Brain microvascular endothelial cell (primary cell): Measurements from ENCODE around the gene COMMD2.
A peak's percentile ranks its signal among the peaks of the same experiment; 100 is the strongest.

ENCODE experiments used
- DNase-seq: peaks from one replicate; pipeline ENCODE4 v3.0.0-alpha.2; 2020
- H3K27ac ChIP-seq: fragments of 250-450 bp; sonication (Bioruptor Pico); 2 replicates; pipeline ENCODE4 v1.5.1; 2020; ENCODE audit warnings: mild to moderate bottlenecking, moderate library complexity
- H3K27me3 ChIP-seq: fragments of 250-450 bp; sonication (Bioruptor Pico); replicated peaks from 2 replicates; pipeline ENCODE4 v1.5.1; 2020; ENCODE audit warnings: mild to moderate bottlenecking
- H3K36me3 ChIP-seq: fragments of 250-450 bp; sonication (Bioruptor Pico); replicated peaks from 2 replicates; pipeline ENCODE4 v1.5.1; 2020; ENCODE audit warnings: mild to moderate bottlenecking
- H3K4me3 ChIP-seq: 2 replicates; pipeline ENCODE4 v1.5.1; 2011; ENCODE audit warnings: low read depth, mild to moderate bottlenecking, control low read depth, low read length, moderate library complexity
- in situ Hi-C: cut with HindIII; loops from 2 replicates; pipeline ENCODE4 v1.10.0; 2017; ENCODE audit warnings: low sequenced_read_pairs, low pct_ligation_motif_present
- TF ChIP-seq, protein P1 (sequence below): IDR thresholded peaks from 2 replicates; pipeline ENCODE4 v1.5.1; 2011; ENCODE audit warnings: low read depth, mild to moderate bottlenecking, moderate library complexity, low read length, control low read depth, inconsistent platforms; ENCODE audit errors: missing control alignments

COMMD2 gene

DNA sequence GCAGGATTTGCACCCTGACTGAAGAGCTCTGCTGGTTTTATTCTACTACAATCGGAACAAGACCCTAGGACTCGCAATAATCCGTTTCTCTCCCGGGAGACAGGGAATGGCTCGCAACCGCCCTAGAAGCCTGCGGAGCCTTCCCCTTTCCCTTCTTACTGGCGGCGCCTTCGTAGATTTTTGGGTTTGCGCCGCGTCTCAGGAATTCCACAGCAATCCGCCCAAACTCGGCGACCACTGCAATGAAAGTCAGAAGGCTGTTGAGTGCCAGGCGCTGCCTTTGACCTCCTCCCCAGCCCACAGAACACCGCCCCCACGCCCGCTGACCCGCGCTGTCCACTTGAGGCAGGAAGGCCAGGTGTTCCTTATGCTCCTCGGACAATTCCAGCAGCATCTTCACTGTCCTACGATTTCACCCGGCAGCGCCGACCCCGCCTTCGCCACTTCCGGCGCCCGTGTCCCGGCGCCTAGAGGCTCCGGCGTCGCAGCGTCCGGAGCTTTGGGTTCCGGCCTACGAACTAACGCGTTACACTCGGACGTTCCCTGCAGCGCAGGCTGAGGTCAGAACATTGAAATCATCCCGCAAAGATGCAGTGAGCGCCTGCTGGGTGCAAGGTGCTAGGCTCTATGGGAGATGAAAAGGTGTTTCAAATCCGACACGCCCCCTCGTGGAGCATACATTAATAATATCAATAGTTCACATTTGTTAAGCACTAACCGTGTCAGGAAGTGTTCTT is at the start of gene COMMD2:
Gene COMMD2 (minus strand): TSS at position 439 of the 737 bp plus-strand sequence. CDS start 45 bp downstream, at position 394.
- in situ Hi-C loops, result no loop called here
- peak within 1 kb of the TSS; percentile 22 for H3K27ac ChIP-seq
- TF ChIP-seq, protein P1, sequence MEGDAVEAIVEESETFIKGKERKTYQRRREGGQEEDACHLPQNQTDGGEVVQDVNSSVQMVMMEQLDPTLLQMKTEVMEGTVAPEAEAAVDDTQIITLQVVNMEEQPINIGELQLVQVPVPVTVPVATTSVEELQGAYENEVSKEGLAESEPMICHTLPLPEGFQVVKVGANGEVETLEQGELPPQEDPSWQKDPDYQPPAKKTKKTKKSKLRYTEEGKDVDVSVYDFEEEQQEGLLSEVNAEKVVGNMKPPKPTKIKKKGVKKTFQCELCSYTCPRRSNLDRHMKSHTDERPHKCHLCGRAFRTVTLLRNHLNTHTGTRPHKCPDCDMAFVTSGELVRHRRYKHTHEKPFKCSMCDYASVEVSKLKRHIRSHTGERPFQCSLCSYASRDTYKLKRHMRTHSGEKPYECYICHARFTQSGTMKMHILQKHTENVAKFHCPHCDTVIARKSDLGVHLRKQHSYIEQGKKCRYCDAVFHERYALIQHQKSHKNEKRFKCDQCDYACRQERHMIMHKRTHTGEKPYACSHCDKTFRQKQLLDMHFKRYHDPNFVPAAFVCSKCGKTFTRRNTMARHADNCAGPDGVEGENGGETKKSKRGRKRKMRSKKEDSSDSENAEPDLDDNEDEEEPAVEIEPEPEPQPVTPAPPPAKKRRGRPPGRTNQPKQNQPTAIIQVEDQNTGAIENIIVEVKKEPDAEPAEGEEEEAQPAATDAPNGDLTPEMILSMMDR, result peak; percentile 37

DNA sequence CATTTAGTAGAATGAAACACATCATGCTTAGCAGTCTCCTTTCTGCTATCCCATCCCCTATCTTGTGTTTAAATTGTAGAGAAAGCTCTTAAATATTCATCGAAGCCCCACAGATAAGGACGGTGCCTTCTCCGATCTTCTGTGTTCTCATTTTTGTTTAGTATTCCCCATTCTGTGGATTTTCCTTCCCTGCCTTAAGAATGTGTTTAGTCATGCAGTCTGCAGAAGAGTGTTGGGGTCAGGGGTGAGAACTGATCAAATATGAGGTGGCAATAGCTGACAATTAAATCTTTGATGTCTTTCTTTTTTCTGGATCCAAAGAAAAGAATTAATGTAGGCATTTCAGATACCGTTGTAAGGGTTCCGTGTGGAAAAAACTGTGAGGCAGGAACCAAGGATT is 49.4 kb upstream of the COMMD2 start:
- TF ChIP-seq, protein P1, result no peak
- in situ Hi-C loops, result no loop called here
- Histone ChIP-seq H3K36me3 (no peaks in the 10 kb centered on the region), H3K4me3 (no peak overlapping the region), H3K27me3 (no peaks in the 10 kb centered on the region), H3K27ac (no peak overlapping the region)
- no peak for DNase-seq

More for the DNA sequence above, at the start of gene COMMD2:
- Histone ChIP-seq H3K36me3 (peaks cover 8% of the 10 kb centered on the region), H3K27me3 (no peaks in the 10 kb centered on the region), H3K4me3 (peak within 1 kb of the TSS; percentile 97)
- peak; percentile 75 for DNase-seq

DNA sequence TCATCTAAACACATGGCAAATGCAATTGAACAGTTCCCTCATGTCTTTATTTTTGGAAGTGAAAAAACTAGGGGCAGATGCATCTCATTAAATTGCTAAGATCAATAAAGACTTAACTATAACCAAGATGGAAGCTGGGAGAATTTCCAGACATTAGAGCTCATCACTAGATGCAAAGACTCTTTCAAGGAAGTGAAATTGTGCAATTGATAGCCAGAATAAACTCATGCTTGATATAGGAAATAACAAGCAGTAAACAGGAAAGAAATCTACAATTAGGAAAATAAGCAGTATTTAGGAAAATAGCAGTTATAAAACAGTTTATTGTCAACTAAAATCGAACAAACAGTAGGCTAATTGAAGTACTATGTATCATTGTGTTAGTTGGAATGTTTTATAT is 48.9 kb upstream of the COMMD2 start:
- no peak for DNase-seq
- no peak overlapping the region for H3K27ac ChIP-seq
- TF ChIP-seq, protein P1, result no peak
- no peaks in the 10 kb centered on the region for H3K36me3 ChIP-seq
- H3K4me3 ChIP-seq, result no peak overlapping the region
- no peaks in the 10 kb centered on the region for H3K27me3 ChIP-seq
- in situ Hi-C loops, result no loop called here

DNA sequence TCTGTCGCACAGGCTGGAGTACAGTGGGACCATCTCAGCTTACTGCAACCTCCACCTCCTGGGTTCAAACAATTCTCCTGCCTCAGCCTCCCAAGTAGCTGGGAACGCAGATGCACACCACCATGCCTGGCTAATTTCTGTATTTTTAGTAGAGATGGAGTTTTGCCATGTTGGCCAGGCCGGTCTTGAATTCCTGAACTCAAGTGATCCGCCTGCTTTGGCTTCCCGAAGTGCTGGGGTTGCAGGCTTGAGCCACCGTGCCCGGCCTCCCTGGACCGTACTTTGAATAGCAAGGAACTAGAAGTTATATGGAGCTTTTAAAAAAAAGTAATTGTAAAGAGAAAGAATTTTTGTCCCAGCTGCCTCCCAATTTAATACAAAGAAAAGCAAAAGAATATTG is 48.4 kb upstream of the COMMD2 start:
- H3K4me3 ChIP-seq, result no peak overlapping the region
- no peaks in the 10 kb centered on the region for H3K36me3 ChIP-seq
- TF ChIP-seq, protein P1, result no peak
- no peaks in the 10 kb centered on the region for H3K27me3 ChIP-seq
- H3K27ac ChIP-seq, result no peak overlapping the region
- in situ Hi-C loops, result no loop called here
- DNase-seq, result no peak

DNA sequence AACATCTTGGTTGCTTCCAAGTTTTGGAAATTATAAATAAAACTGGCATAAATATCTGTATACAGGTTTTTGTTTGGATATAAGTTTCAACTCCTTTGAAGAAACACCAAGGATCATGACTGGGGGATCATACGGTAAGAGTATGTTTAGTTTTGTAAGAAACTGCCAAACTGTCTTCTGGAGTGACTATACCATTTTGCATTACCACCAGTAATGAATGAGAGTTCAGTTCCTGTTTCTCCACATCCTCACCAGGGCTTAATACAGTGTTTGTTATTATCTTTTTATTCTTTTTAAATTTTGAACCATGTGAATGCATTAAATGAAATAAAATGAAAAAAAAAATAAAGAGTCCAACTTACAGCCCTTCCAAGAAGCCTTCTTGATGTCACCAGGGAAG is 43.7 kb upstream of the COMMD2 start:
- no peaks in the 10 kb centered on the region for H3K36me3 ChIP-seq
- no peak for DNase-seq
- no peak overlapping the region for H3K4me3 ChIP-seq
- in situ Hi-C loops, result no loop called here
- no peak overlapping the region for H3K27ac ChIP-seq
- TF ChIP-seq, protein P1, result no peak
- no peaks in the 10 kb centered on the region for H3K27me3 ChIP-seq
